Vagina (tissue), 2 donors: ENCODE measurements around the gene NAV2. TPM values are rescaled to one million over a fixed set of nuclear protein-coding genes. Genes with fewer than 3 reads are reported as not detected.

Source experiments
- DNase-seq, 2 donors: peaks; one replicate each; pipeline ENCODE4 v3.0.0-alpha.2; 2017; ENCODE audit errors: extremely low spot score in 2 of 2
- H3K27ac ChIP-seq: fragments of 200-600 bp; sonication (generic); one replicate; pipeline ENCODE4 v1.5.1; 2019
- H3K27me3 ChIP-seq: fragments of 200-600 bp; sonication (generic); one replicate; pipeline ENCODE4 v1.5.1; 2019
- H3K36me3 ChIP-seq, 2 donors: fragments of 200-600 bp; sonication (generic); one replicate each; pipeline ENCODE4 v1.5.1; 2017 to 2019
- H3K4me1 ChIP-seq: fragments of 200-600 bp; sonication (generic); one replicate; pipeline ENCODE4 v1.5.1; 2019
- H3K4me3 ChIP-seq, 2 donors: fragments of 200-600 bp; sonication (generic); 1 replicate in 1 of 2; 2 replicates in 1 of 2; pipeline ENCODE4 v1.5.1; 2016 to 2019
- H3K9me3 ChIP-seq: fragments of 200-600 bp; sonication (generic); one replicate; pipeline ENCODE4 v1.5.1; 2019
- CTCF ChIP-seq, 3 experiments: fragments of 450-650 bp in 2 of 3; fragments of 200-600 bp in 1 of 3; sonication (generic) in 1 of 3; IDR thresholded peaks; one replicate each; pipeline ENCODE4 v1.5.1; 2017 to 2019; ENCODE audit warnings: antibody characterized with exemption in 3 of 3, mild to moderate bottlenecking in 2 of 3, moderate library complexity in 2 of 3
- POLR2A ChIP-seq, 2 donors: fragments of 450-650 bp; IDR thresholded peaks; one replicate each; pipeline ENCODE4 v1.6.1; 2017; ENCODE audit warnings: antibody characterized with exemption in 2 of 2, mild to moderate bottlenecking in 2 of 2, moderate library complexity in 2 of 2
- POLR2AphosphoS5 ChIP-seq, 2 donors: sonication (generic); formaldehyde crosslinking; IDR thresholded peaks; one replicate each; pipeline ENCODE4 v1.9.0; 2017; ENCODE audit warnings: antibody characterized with exemption in 2 of 2, mild to moderate bottlenecking in 2 of 2, low read depth in 1 of 2; ENCODE audit not compliant: insufficient read depth in 1 of 2
- intact Hi-C: fragments of 100-400 bp; cut with DNase I; formaldehyde crosslinking; loops from one replicate; pipeline ENCODE4 v1.15.1; 2023
- total RNA-seq: library from RNA; depleted of rRNA; stranded (reverse); fragments of >200 nt; gene quantifications from one replicate; pipeline ENCODE4 v1.2.3, GENCODE V29; 2016

The NAV2 gene
- total RNA-seq, 1 donor from 2014 or later = 25.3 TPM

- H3K27ac ChIP-seq = peak overlapping the region; percentile 86
- H3K36me3 ChIP-seq = no peaks in the 10 kb centered on the region
- no peak overlapping the region for H3K4me3 ChIP-seq
- H3K27me3 ChIP-seq = no peaks in the 10 kb centered on the region
- intact Hi-C loops = loop anchor here (5.0 kb wide), 1 partner anchor 104 kb away; no protein-coding TSS in a partner anchor
- H3K9me3 ChIP-seq = no peaks in the 10 kb centered on the region
- no peak for TF ChIP-seq POLR2AphosphoS5 (IDR thresholded peaks at IDR 0.05; ENCODE audit: insufficient read depth in 1 of 2, low read depth in 1 of 2)
- no peak for TF ChIP-seq CTCF (IDR thresholded peaks at IDR 0.05)
- TF ChIP-seq POLR2A (IDR thresholded peaks at IDR 0.05) = no peak
- DNase-seq = no peak
- peaks cover 50% of the 10 kb centered on the region for H3K4me1 ChIP-seq
Measured at GRCh38 chr11:19680829-19681368, 31.7 kb upstream of the NAV2 start.

- TF ChIP-seq CTCF (IDR thresholded peaks at IDR 0.05) (no peak), POLR2AphosphoS5 (IDR thresholded peaks at IDR 0.05; ENCODE audit: insufficient read depth in 1 of 2, low read depth in 1 of 2) (peak; percentile 9 to 39), POLR2A (IDR thresholded peaks at IDR 0.05) (no peak)
- intact Hi-C loops = loop anchor here (5.0 kb wide), 1 partner anchor 106 kb away; no protein-coding TSS in a partner anchor
- H3K27ac ChIP-seq = peak overlapping the region; percentile 70
- H3K4me3 ChIP-seq = no peak overlapping the region
- H3K4me1 ChIP-seq = peaks cover 28% of the 10 kb centered on the region
- no peaks in the 10 kb centered on the region for H3K27me3 ChIP-seq
- DNase-seq = no peak
- H3K36me3 ChIP-seq = no peaks in the 10 kb centered on the region
- no peaks in the 10 kb centered on the region for H3K9me3 ChIP-seq
Measured at GRCh38 chr11:19683141-19683805, 29.4 kb upstream of the NAV2 start.

GRCh38 chr11:19683862-19684491 is 28.7 kb upstream of the NAV2 start:
- no peaks in the 10 kb centered on the region for H3K36me3 ChIP-seq
- no peaks in the 10 kb centered on the region for H3K9me3 ChIP-seq
- peaks cover 23% of the 10 kb centered on the region for H3K4me1 ChIP-seq
- DNase-seq = no peak
- no peak for TF ChIP-seq POLR2AphosphoS5 (IDR thresholded peaks at IDR 0.05; ENCODE audit: insufficient read depth in 1 of 2, low read depth in 1 of 2)
- no peak for TF ChIP-seq POLR2A (IDR thresholded peaks at IDR 0.05)
- no peak for TF ChIP-seq CTCF (IDR thresholded peaks at IDR 0.05)
- H3K27ac ChIP-seq = peak overlapping the region; percentile 70
- intact Hi-C loops = loop anchor here (5.0 kb wide), 1 partner anchor 107 kb away; no protein-coding TSS in a partner anchor
- no peak overlapping the region for H3K4me3 ChIP-seq
- H3K27me3 ChIP-seq = no peaks in the 10 kb centered on the region

GRCh38 chr11:19686234-19686633 is 26.4 kb upstream of the NAV2 start:
- no peak overlapping the region for H3K27ac ChIP-seq

More at GRCh38 chr11:19686234-19686633, 26.4 kb upstream of the NAV2 start:
- Histone ChIP-seq H3K27me3 (no peaks in the 10 kb centered on the region), H3K4me1 (peaks cover 8% of the 10 kb centered on the region), H3K4me3 (no peak overlapping the region), H3K36me3 (no peaks in the 10 kb centered on the region), H3K9me3 (no peaks in the 10 kb centered on the region)
- intact Hi-C loops = no loop called here
- DNase-seq = no peak
- no peak for TF ChIP-seq CTCF (IDR thresholded peaks at IDR 0.05)
- no peak for TF ChIP-seq POLR2A (IDR thresholded peaks at IDR 0.05)
- no peak for TF ChIP-seq POLR2AphosphoS5 (IDR thresholded peaks at IDR 0.05; ENCODE audit: insufficient read depth in 1 of 2, low read depth in 1 of 2)
